ENCODE measurements around the gene GTF2B. TPM values are rescaled to one million over a fixed set of nuclear protein-coding genes. Genes with fewer than 3 reads are reported as not detected.
"Not testable (repeated sequence)": the region's sequence is repeated elsewhere in the genome, so short reads cannot be mapped to it uniquely, and the experiment has no call there.

The GTF2B gene
- total and polyA plus RNA-seq, 9 of the 15 experiments (the other 6 are each of a cell fraction or from before 2014, with no cell fraction given), result 34.5 to 113 (median 66.0) TPM

GRCh38 chr1:88819642-88820041 lies 71.7 kb downstream of the GTF2B start:
- DNase-seq (ENCODE audit: extremely low read depth in 1 of 4, low spot score in 3 of 4); H3K9ac ChIP-seq (ENCODE audit: insufficient read depth in 1 of 2, low read depth in 2 of 2, low read length in 2 of 2); H3K4me1 ChIP-seq (replicated peaks in 1 of 2; ENCODE audit: control insufficient read depth in 2 of 2, insufficient read depth in 2 of 2, low read length in 2 of 2); CTCF ChIA-PET (ENCODE audit: low intra/inter-chr PET ratio); in situ Hi-C loops (cut with MboI); H3K27me3 ChIP-seq (ENCODE audit: control insufficient read depth in 2 of 2, insufficient read depth in 2 of 2, low read length in 2 of 2); H3K9me1 ChIP-seq (ENCODE audit: control insufficient read depth, insufficient read depth, low read length); H4K20me1 ChIP-seq (replicated peaks; ENCODE audit: control insufficient read depth, insufficient read depth, low read length); H3K4me2 ChIP-seq (ENCODE audit: insufficient read depth, low read length); FAIRE-seq; BruUV-seq (replicated peaks); H3K27ac ChIP-seq (ENCODE audit: extremely low read depth, low read depth, low read length); H3K79me2 ChIP-seq (ENCODE audit: control insufficient read depth, insufficient read depth, low read length); POLR2A ChIA-PET; H3K4me3 ChIP-seq; H2AFZ ChIP-seq (ENCODE audit: low read depth, low read length); H3K9me3 ChIP-seq (replicated peaks; ENCODE audit: control insufficient read depth, insufficient read depth, low read depth, low read length); ATAC-seq; intact Hi-C loops (cut with micrococcal nuclease): not testable (repeated sequence)
- WGBS (ENCODE audit: insufficient coverage, low coverage, missing lambda C conversion rate), result 94% methylated on average over 3 of the region's 3 CpGs
- TF ChIP-seq ZNF146 (CRISPR knock-in tag; IDR thresholded peaks at IDR 0.05; ENCODE audit: unreplicated experiment), result peak; percentile 54
- H3K36me3 ChIP-seq (ENCODE audit: control insufficient read depth, insufficient read depth, low read length), result peaks cover 33% of the 10 kb centered on the region; the same call in 1 of the 3 replicates

GRCh38 chr1:88813471-88813870 lies 77.9 kb downstream of the GTF2B start:
- no peak overlapping the region for H3K27ac ChIP-seq (ENCODE audit: extremely low read depth, low read depth, low read length)
- no peaks in the 10 kb centered on the region for H4K20me1 ChIP-seq (replicated peaks; ENCODE audit: control insufficient read depth, insufficient read depth, low read length)
- no peak for TF ChIP-seq BDP1 (IDR thresholded peaks at IDR 0.05; ENCODE audit: insufficient read depth, insufficient read length)
- TF ChIP-seq NCOA1 (IDR thresholded peaks at IDR 0.05; ENCODE audit: low read depth), result no peak
- no peak for TF ChIP-seq MTA3 (IDR thresholded peaks at IDR 0.05; ENCODE audit: borderline replicate concordance)
- no peak for TF ChIP-seq ZNF507 (tag; conservative IDR thresholded peaks at IDR 0.05)
- TF ChIP-seq, protein P1, sequence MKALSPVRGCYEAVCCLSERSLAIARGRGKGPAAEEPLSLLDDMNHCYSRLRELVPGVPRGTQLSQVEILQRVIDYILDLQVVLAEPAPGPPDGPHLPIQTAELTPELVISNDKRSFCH (CRISPR knock-in tag; IDR thresholded peaks at IDR 0.05), result no peak
- TF ChIP-seq, protein P1 (tag; IDR thresholded peaks at IDR 0.05), result no peak
- H3K4me1 ChIP-seq (replicated peaks in 1 of 2; ENCODE audit: control insufficient read depth in 2 of 2, insufficient read depth in 2 of 2, low read length in 2 of 2), result no peaks in the 10 kb centered on the region
- no peak for FAIRE-seq
- in situ Hi-C loops (cut with MboI), result no loop called here
- WGBS (ENCODE audit: insufficient coverage, low coverage, missing lambda C conversion rate), result 80% methylated on average over 1 of the region's 1 CpG
- ATAC-seq, result no peak
- H3K36me3 ChIP-seq (ENCODE audit: control insufficient read depth, insufficient read depth, low read length), result peaks cover 46% of the 10 kb centered on the region; the same call in 2 of the 3 replicates
- H3K4me3 ChIP-seq, result no peak overlapping the region
- BruUV-seq (replicated peaks), result no TSS peak
- DNase-seq (ENCODE audit: extremely low read depth in 1 of 4, low spot score in 3 of 4), result no peak
- POLR2A ChIA-PET, result no interaction called here
- no peaks in the 10 kb centered on the region for H3K27me3 ChIP-seq (ENCODE audit: control insufficient read depth in 2 of 2, insufficient read depth in 2 of 2, low read length in 2 of 2)
- H2AFZ ChIP-seq (ENCODE audit: low read depth, low read length), result no peak overlapping the region
- H3K9ac ChIP-seq (ENCODE audit: insufficient read depth in 1 of 2, low read depth in 2 of 2, low read length in 2 of 2), result no peak overlapping the region
- CTCF ChIA-PET (ENCODE audit: low intra/inter-chr PET ratio), result no interaction called here
- no peaks in the 10 kb centered on the region for H3K79me2 ChIP-seq (ENCODE audit: control insufficient read depth, insufficient read depth, low read length)
- H3K9me3 ChIP-seq (replicated peaks; ENCODE audit: control insufficient read depth, insufficient read depth, low read depth, low read length), result no peaks in the 10 kb centered on the region
- no peak overlapping the region for H3K4me2 ChIP-seq (ENCODE audit: insufficient read depth, low read length)
- intact Hi-C loops (cut with micrococcal nuclease), result no loop called here
- no peaks in the 10 kb centered on the region for H3K9me1 ChIP-seq (ENCODE audit: control insufficient read depth, insufficient read depth, low read length)

Data from K562 (cell line).